IMR-90 (cell line): ENCODE measurements around the gene CRTAP. TPM values are rescaled to one million over a fixed set of nuclear protein-coding genes. Genes with fewer than 3 reads are reported as not detected.

Experiments used
- ATAC-seq: fragments of 200-7000 bp; cut with Tn5 transposase; 2 replicates; pipeline ENCODE4 v1.9.1; 2020; ENCODE audit warnings: low read depth, mild to moderate bottlenecking, moderate library complexity
- BruUV-seq: library from RNA; stranded (reverse); fragments of 400-500 nt; replicated peaks from 2 replicates; lab custom pipeline; 2021; lab: Mats Ljungman, UMichigan
- CTCF ChIA-PET: fragments of 300-600 bp; formaldehyde crosslinking; extraction: SDS; loops from one replicate; lab custom pipeline; 2021; ENCODE audit warnings: antibody characterized with exemption; lab: Yijun Ruan, JAX
- POLR2A ChIA-PET: fragments of 300-600 bp; sonication (Branson Sonifier 250); formaldehyde crosslinking; loops from one replicate; lab custom pipeline; 2022; ENCODE audit warnings: antibody characterized with exemption; ENCODE audit not compliant: unreplicated experiment; lab: Charles Lee
- DNase-seq: peaks from one replicate; pipeline ENCODE4 v3.0.0; 2013
- H2AFZ ChIP-seq: replicated peaks from 2 replicates; pipeline ENCODE3; 2013; ENCODE audit warnings: low read length, mild to moderate bottlenecking; ENCODE audit not compliant: poor library complexity
- H2AK5ac ChIP-seq: 2 replicates; pipeline ENCODE4 v1.6.1; 2013; ENCODE audit warnings: low read depth, low read length, inconsistent platforms
- H2AK9ac ChIP-seq: replicated peaks from 2 replicates; pipeline ENCODE3; 2013; ENCODE audit warnings: mild to moderate bottlenecking, low read depth, low read length, moderate library complexity; ENCODE audit not compliant: poor library complexity
- H2BK120ac ChIP-seq: 2 replicates; pipeline ENCODE4 v1.6.1; 2013; ENCODE audit warnings: low read depth, low read length, inconsistent platforms
- H2BK15ac ChIP-seq: 3 replicates; pipeline ENCODE4 v1.6.1; 2013; ENCODE audit warnings: low read depth, low read length, inconsistent platforms
- H2BK20ac ChIP-seq: 2 replicates; pipeline ENCODE4 v1.6.1; 2013; ENCODE audit warnings: low read depth, mild to moderate bottlenecking, inconsistent platforms, low read length, moderate library complexity
- H2BK5ac ChIP-seq: 2 replicates; pipeline ENCODE4 v1.6.1; 2013; ENCODE audit warnings: mild to moderate bottlenecking, low read depth, low read length, inconsistent platforms; ENCODE audit not compliant: poor library complexity, severe bottlenecking
- H3K14ac ChIP-seq: replicated peaks from 2 replicates; pipeline ENCODE4 v1.6.1; 2013; ENCODE audit warnings: low read depth, low read length, inconsistent platforms
- H3K18ac ChIP-seq: 2 replicates; pipeline ENCODE4 v1.6.1; 2013; ENCODE audit warnings: low read depth, low read length, control low read depth
- H3K23ac ChIP-seq: 2 replicates; pipeline ENCODE4 v1.6.1; 2013; ENCODE audit warnings: low read depth, low read length, inconsistent platforms
- H3K27ac ChIP-seq: 2 replicates; pipeline ENCODE4 v1.5.1; 2013; ENCODE audit warnings: mild to moderate bottlenecking, control low read depth, low read length; ENCODE audit not compliant: insufficient read depth
- H3K27me3 ChIP-seq: 2 replicates; pipeline ENCODE4 v1.6.1; 2013; ENCODE audit warnings: low read length; ENCODE audit not compliant: control insufficient read depth, insufficient read depth
- H3K36me3 ChIP-seq: 2 replicates; pipeline ENCODE4 v1.6.1; 2013; ENCODE audit warnings: low read length, mixed read lengths; ENCODE audit not compliant: control insufficient read depth, insufficient read depth
- H3K4ac ChIP-seq: 2 replicates; pipeline ENCODE4 v1.6.1; 2013; ENCODE audit warnings: low read depth, low read length, inconsistent platforms
- H3K4me1 ChIP-seq: 2 replicates; pipeline ENCODE4 v1.6.1; 2013; ENCODE audit warnings: low read length, mixed read lengths; ENCODE audit not compliant: control insufficient read depth, insufficient read depth
- H3K4me2 ChIP-seq: 2 replicates; pipeline ENCODE4 v1.6.1; 2013; ENCODE audit warnings: low read depth, mild to moderate bottlenecking, control low read depth, low read length, moderate library complexity
- H3K4me3 ChIP-seq: 2 replicates; pipeline ENCODE4 v1.5.1; 2013; ENCODE audit warnings: low read depth, mild to moderate bottlenecking, control low read depth, low read length, moderate library complexity; ENCODE audit not compliant: insufficient read depth
- H3K56ac ChIP-seq: 2 replicates; pipeline ENCODE4 v1.6.1; 2013; ENCODE audit warnings: low read length, inconsistent platforms; ENCODE audit not compliant: insufficient read depth; ENCODE audit errors: extremely low read depth
- H3K79me1 ChIP-seq, 2 experiments: 2 replicates each; pipeline ENCODE4 v1.6.1; 2013; ENCODE audit warnings: low read length in 2 of 2, inconsistent platforms in 1 of 2, low read depth in 1 of 2
- H3K9ac ChIP-seq: 2 replicates; pipeline ENCODE4 v1.6.1; 2013; ENCODE audit warnings: low read depth, low read length, control low read depth
- H3K9me1 ChIP-seq: 2 replicates; pipeline ENCODE4 v1.6.1; 2013; ENCODE audit warnings: low read length, inconsistent platforms; ENCODE audit not compliant: insufficient read depth
- H3K9me3 ChIP-seq: 2 replicates; pipeline ENCODE4 v1.6.1; 2013; ENCODE audit warnings: low read length; ENCODE audit not compliant: control insufficient read depth, insufficient read depth
- H4K20me1 ChIP-seq: 2 replicates; pipeline ENCODE4 v1.6.1; 2013; ENCODE audit warnings: low read length, inconsistent platforms; ENCODE audit not compliant: insufficient read depth
- H4K5ac ChIP-seq: 2 replicates; pipeline ENCODE4 v1.6.1; 2013; ENCODE audit warnings: mild to moderate bottlenecking, low read depth, low read length, control low read depth
- H4K8ac ChIP-seq, 2 experiments: 2 replicates each; pipeline ENCODE4 v1.6.1; 2013; ENCODE audit warnings: low read depth in 2 of 2, low read length in 2 of 2, control low read depth in 1 of 2, inconsistent platforms in 1 of 2
- H4K91ac ChIP-seq: 2 replicates; pipeline ENCODE4 v1.6.1; 2013; ENCODE audit warnings: low read depth, low read length, inconsistent platforms; ENCODE audit not compliant: insufficient read depth
- CHD1 ChIP-seq: IDR thresholded peaks from 2 replicates; pipeline ENCODE4 v1.6.1; 2012; ENCODE audit warnings: low read depth, low read length, improper control_type of control experiment
- FOS ChIP-seq: fragments of 150-350 bp; IDR thresholded peaks from 2 replicates; pipeline ENCODE4 v1.6.1; 2016; ENCODE audit warnings: low read depth, low read length
- MXI1 ChIP-seq: IDR thresholded peaks from 2 replicates; pipeline ENCODE4 v1.6.1; 2012; ENCODE audit warnings: low read depth, mild to moderate bottlenecking, low read length, moderate library complexity, borderline replicate concordance
- NFE2L2 ChIP-seq: fragments of 150-350 bp; IDR thresholded peaks from 2 replicates; pipeline ENCODE4 v1.6.1; 2016; ENCODE audit warnings: low read depth, mild to moderate bottlenecking, low read length
- RAD21 ChIP-seq: IDR thresholded peaks from 2 replicates; pipeline ENCODE4 v1.6.1; 2012; ENCODE audit warnings: low read length, improper control_type of control experiment
- WGBS, 2 experiments: methylation state at CpG; one replicate each; pipeline versions ENCODE4 v1.1.5 to v1.1.7; 2013; ENCODE audit warnings: missing lambda C conversion rate in 2 of 2; ENCODE audit not compliant: insufficient read length in 1 of 2; ENCODE audit errors: extremely low coverage in 2 of 2; 5-methylcytosine and 5-hydroxymethylcytosine counted together
- dilution Hi-C: fragments of 300-500 bp; cut with HindIII; formaldehyde crosslinking; loops from one replicate; pipeline ENCODE4 v1.14.3; 2018; ENCODE audit warnings: low sequenced_read_pairs; ENCODE audit not compliant: unreplicated experiment
- in situ Hi-C: fragments of 300-500 bp; cut with MboI; formaldehyde crosslinking; loops from 3 replicates; pipeline ENCODE4 v1.14.3; 2019; ENCODE audit warnings: low sequenced_read_pairs, inconsistent platforms, mixed read lengths
- intact Hi-C: fragments of 100-400 bp; cut with micrococcal nuclease; formaldehyde crosslinking; loops from 2 replicates; pipeline ENCODE4 v1.10.0; 2022
- polyA plus RNA-seq, 3 experiments: library from polyadenylated mRNA; depleted of rRNA; stranded (reverse); fragments of >200 nt; gene quantifications; 2 replicates each; pipeline ENCODE4 v1.2.3, GENCODE V29; 2012; ENCODE audit warnings: low replicate concordance in 1 of 3
- total RNA-seq: library from RNA; depleted of rRNA; stranded (reverse); fragments of >200 nt; gene quantifications from 2 replicates; pipeline ENCODE4 v1.2.3, GENCODE V29; 2012
- TF ChIP-seq, protein P1 (sequence below): fragments of 150-350 bp; IDR thresholded peaks from 2 replicates; pipeline ENCODE4 v1.6.1; 2016; ENCODE audit warnings: low read depth, mild to moderate bottlenecking, low read length, moderate library complexity, borderline replicate concordance

The CRTAP gene
- total and polyA plus RNA-seq, 2 of the 4 experiments (the other 2 are of a cell fraction): 108 to 205 TPM

DNA sequence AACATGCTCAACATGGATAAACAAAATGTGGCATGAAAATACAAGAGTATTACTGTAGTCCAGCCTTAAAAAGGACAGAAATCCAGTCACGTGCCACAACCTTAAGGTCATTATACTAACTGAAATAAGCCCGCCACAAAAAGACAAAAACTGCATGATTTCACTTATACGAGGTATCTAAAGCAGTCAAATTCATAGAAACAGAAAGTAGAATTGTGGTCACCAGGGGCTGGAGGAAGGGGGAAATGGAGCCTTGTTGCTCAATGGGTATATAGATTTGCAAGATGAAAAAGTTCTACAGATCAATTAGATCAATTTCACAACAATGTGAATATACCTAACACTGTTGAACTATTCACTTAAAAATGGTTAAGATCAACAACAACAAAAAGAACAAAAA is 24.3 kb upstream of the CRTAP start:
- ChIA-PET POLR2A (no interaction called here), CTCF (interaction anchor here (2.0 kb wide), 1 partner anchor 15 kb away, joined by 5 read pairs; no protein-coding TSS in a partner anchor)
- peaks cover 40% of the 10 kb centered on the region; the same call in 1 of the 2 replicates for H4K20me1 ChIP-seq
- no peak overlapping the region for H2BK15ac ChIP-seq
- peaks cover 34 to 66% of the 10 kb centered on the region in 2 experiments for H3K79me1 ChIP-seq
- H3K36me3 ChIP-seq: peaks cover 27% of the 10 kb centered on the region
- H3K4me3 ChIP-seq: no peak overlapping the region
- H2AFZ ChIP-seq: no peak overlapping the region
- peaks cover 22% of the 10 kb centered on the region for H3K9me1 ChIP-seq
- dilution Hi-C loops (no loop called here), intact Hi-C loops (no loop called here), in situ Hi-C loops (no loop called here)
- TF ChIP-seq FOS: no peak
- TF ChIP-seq, protein P1, sequence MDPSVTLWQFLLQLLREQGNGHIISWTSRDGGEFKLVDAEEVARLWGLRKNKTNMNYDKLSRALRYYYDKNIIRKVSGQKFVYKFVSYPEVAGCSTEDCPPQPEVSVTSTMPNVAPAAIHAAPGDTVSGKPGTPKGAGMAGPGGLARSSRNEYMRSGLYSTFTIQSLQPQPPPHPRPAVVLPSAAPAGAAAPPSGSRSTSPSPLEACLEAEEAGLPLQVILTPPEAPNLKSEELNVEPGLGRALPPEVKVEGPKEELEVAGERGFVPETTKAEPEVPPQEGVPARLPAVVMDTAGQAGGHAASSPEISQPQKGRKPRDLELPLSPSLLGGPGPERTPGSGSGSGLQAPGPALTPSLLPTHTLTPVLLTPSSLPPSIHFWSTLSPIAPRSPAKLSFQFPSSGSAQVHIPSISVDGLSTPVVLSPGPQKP: no peak
- no peak for TF ChIP-seq CHD1
- TF ChIP-seq NFE2L2: no peak
- TF ChIP-seq MXI1: no peak
- TF ChIP-seq RAD21: no peak
- no peak overlapping the region for H2BK20ac ChIP-seq
- H3K4me1 ChIP-seq: no peaks in the 10 kb centered on the region
- no TSS peak for BruUV-seq
- H2AK5ac ChIP-seq: no peak overlapping the region
- H3K23ac ChIP-seq: no peak overlapping the region
- H3K9ac ChIP-seq: no peak overlapping the region
- no peaks in the 10 kb centered on the region for H3K27me3 ChIP-seq
- no peak for ATAC-seq
- H4K8ac ChIP-seq: no peak overlapping the region
- H4K91ac ChIP-seq: no peak overlapping the region
- no peak overlapping the region for H3K4ac ChIP-seq
- no peak overlapping the region for H3K4me2 ChIP-seq
- no peak overlapping the region for H4K5ac ChIP-seq
- no peak overlapping the region for H2BK5ac ChIP-seq
- H2AK9ac ChIP-seq: no peak overlapping the region
- WGBS, 2 experiments: no CpG with 5 or more reads among the region's 3 CpGs
- no peak overlapping the region for H3K14ac ChIP-seq
- H3K27ac ChIP-seq: no peak overlapping the region
- H3K18ac ChIP-seq: no peak overlapping the region
- no peak overlapping the region for H3K56ac ChIP-seq
- H3K9me3 ChIP-seq: no peaks in the 10 kb centered on the region
- H2BK120ac ChIP-seq: no peak overlapping the region
- DNase-seq: no peak
